K562 (cell line): ENCODE measurements around the gene RBM3. TPM values are rescaled to one million over a fixed set of nuclear protein-coding genes. Genes with fewer than 3 reads are reported as not detected.

Experiments used
- CTBP1 ChIP-seq: fragments of 450-650 bp; IDR thresholded peaks from 2 replicates; pipeline ENCODE4 v1.6.1; 2016; ENCODE audit warnings: borderline replicate concordance
- HDAC2 ChIP-seq: fragments of 450-650 bp; IDR thresholded peaks from 2 replicates; pipeline ENCODE4 v1.6.1; 2016; ENCODE audit warnings: mild to moderate bottlenecking
- HMGN3 ChIP-seq: IDR thresholded peaks from 2 replicates; pipeline ENCODE4 v1.6.1; 2011; ENCODE audit warnings: borderline replicate concordance, low read depth, mild to moderate bottlenecking, mixed read lengths, low read length; ENCODE audit not compliant: insufficient read length; ENCODE audit errors: extremely low read depth
- KAT2B ChIP-seq: IDR thresholded peaks from one replicate; pipeline ENCODE4 v1.6.1; 2012; ENCODE audit warnings: low read depth, mild to moderate bottlenecking, control low read depth, inconsistent platforms, low read length, moderate library complexity
- KLF10 ChIP-seq: fragments of 250-450 bp; sonication (Bioruptor Pico); IDR thresholded peaks from 2 replicates; pipeline ENCODE4 v1.6.1; 2021; ENCODE audit warnings: matching md5 sums
- L3MBTL2 ChIP-seq: fragments of 450-650 bp; IDR thresholded peaks from 2 replicates; pipeline ENCODE4 v1.6.1; 2016; ENCODE audit warnings: mild to moderate bottlenecking, moderate library complexity
- MAFG ChIP-seq: fragments of 450-650 bp; conservative IDR thresholded peaks from 2 replicates; pipeline ENCODE4 v1.6.1; 2016; ENCODE audit warnings: missing genetic modification characterization, missing compliant biosample characterization
- MEF2A ChIP-seq: IDR thresholded peaks from 2 replicates; pipeline ENCODE4 v1.6.1; 2011; ENCODE audit warnings: low read depth, mild to moderate bottlenecking, low read length, moderate library complexity; ENCODE audit not compliant: control insufficient read depth
- POLR2A ChIP-seq: fragments of 450-650 bp; conservative IDR thresholded peaks from 2 replicates; pipeline ENCODE4 v1.6.1; 2016
- ZNF121 ChIP-seq: sonication (generic); formaldehyde crosslinking; conservative IDR thresholded peaks from 2 replicates; pipeline ENCODE4 v1.8.0; 2022; ENCODE audit warnings: missing genetic modification reagents
- ZNF134 ChIP-seq: fragments of 250-450 bp; sonication (Bioruptor Pico); conservative IDR thresholded peaks from 2 replicates; pipeline ENCODE4 v1.4.0; 2020
- polyA plus RNA-seq, 8 experiments: library from polyadenylated mRNA; depleted of rRNA in 4 of 8; stranded (reverse) in 5 of 8; unstranded in 3 of 8; fragments of >200 nt; fragmentation: Nextera tagmentation in 2 of 8; fragmentation: Illumina TruSeq in 1 of 8; extraction: Ambion mirVana in 2 of 8; extraction: Trizol in 1 of 8; gene quantifications; 2 replicates each; pipeline versions ENCODE4 v1.2.1 to v1.2.3, GENCODE V29; 2011 to 2014; ENCODE audit warnings: inconsistent platforms in 1 of 8, missing spikeins in 1 of 8
- total RNA-seq, 7 experiments: library from RNA; depleted of rRNA in 6 of 7; stranded (reverse); fragments of >200 nt in 6 of 7; fragmentation: Illumina TruSeq in 2 of 7; extraction: Trizol in 2 of 7; gene quantifications; 2 replicates each; pipeline versions ENCODE4 v1.2.1 to v1.2.3, GENCODE V29; 2011 to 2021; ENCODE audit warnings: low replicate concordance in 1 of 7
- TF ChIP-seq, protein P1 (sequence below): fragments of 450-650 bp; IDR thresholded peaks from 2 replicates; pipeline ENCODE4 v1.6.1; 2016; ENCODE audit warnings: mild to moderate bottlenecking, moderate library complexity
- TF ChIP-seq, protein P2 (sequence below): IDR thresholded peaks from 3 replicates; pipeline ENCODE4 v1.6.1; 2011; ENCODE audit warnings: borderline replicate concordance, mild to moderate bottlenecking; ENCODE audit not compliant: insufficient read length, insufficient read depth
- TF ChIP-seq, protein P3 (sequence below): fragments of 450-650 bp; IDR thresholded peaks from 2 replicates; pipeline ENCODE4 v1.6.1; 2016; ENCODE audit warnings: borderline replicate concordance

Gene RBM3
- total and polyA plus RNA-seq, 9 of the 15 experiments (the other 6 are each of a cell fraction or from before 2014, with no cell fraction given), result 70.3 to 272 (median 209) TPM

DNA sequence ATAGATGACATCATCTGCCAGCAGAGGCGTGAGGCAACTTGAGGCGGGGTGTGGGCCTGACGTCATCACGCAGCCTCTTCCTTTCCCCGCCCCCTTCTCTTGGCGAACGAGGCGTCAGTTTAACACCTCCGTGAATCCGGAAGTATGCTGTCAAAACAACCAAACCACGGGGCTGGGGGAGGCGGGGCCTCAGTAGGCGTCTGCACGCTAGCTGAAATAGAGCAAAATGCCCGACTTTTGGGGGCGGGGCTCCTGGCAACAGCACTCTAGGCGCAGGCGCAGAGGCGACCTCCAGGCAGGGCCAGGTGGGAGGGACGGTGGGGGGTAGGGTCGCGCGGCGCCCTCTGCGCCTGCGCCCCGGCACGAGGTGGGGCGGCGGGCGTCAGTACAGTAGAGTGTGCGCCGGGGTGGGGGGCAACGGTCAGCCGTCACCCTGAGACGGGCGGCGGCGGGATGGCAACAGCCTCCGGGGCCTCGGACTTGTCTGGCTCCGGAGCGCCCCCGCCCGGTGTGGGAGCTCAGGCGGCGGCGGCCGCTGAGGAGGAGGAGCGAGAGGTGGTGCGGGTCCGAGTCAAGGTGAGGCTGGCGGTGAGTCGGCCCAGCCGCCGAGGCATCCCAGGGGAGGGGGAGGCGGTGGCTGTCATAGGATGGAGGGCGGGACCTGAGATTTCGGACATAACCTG lies 34.8 kb upstream of the RBM3 start, which contains the start of gene TBC1D25 (continued):
- TF ChIP-seq ZNF121 (CRISPR knock-in tag), result no peak
- TF ChIP-seq, protein P1, sequence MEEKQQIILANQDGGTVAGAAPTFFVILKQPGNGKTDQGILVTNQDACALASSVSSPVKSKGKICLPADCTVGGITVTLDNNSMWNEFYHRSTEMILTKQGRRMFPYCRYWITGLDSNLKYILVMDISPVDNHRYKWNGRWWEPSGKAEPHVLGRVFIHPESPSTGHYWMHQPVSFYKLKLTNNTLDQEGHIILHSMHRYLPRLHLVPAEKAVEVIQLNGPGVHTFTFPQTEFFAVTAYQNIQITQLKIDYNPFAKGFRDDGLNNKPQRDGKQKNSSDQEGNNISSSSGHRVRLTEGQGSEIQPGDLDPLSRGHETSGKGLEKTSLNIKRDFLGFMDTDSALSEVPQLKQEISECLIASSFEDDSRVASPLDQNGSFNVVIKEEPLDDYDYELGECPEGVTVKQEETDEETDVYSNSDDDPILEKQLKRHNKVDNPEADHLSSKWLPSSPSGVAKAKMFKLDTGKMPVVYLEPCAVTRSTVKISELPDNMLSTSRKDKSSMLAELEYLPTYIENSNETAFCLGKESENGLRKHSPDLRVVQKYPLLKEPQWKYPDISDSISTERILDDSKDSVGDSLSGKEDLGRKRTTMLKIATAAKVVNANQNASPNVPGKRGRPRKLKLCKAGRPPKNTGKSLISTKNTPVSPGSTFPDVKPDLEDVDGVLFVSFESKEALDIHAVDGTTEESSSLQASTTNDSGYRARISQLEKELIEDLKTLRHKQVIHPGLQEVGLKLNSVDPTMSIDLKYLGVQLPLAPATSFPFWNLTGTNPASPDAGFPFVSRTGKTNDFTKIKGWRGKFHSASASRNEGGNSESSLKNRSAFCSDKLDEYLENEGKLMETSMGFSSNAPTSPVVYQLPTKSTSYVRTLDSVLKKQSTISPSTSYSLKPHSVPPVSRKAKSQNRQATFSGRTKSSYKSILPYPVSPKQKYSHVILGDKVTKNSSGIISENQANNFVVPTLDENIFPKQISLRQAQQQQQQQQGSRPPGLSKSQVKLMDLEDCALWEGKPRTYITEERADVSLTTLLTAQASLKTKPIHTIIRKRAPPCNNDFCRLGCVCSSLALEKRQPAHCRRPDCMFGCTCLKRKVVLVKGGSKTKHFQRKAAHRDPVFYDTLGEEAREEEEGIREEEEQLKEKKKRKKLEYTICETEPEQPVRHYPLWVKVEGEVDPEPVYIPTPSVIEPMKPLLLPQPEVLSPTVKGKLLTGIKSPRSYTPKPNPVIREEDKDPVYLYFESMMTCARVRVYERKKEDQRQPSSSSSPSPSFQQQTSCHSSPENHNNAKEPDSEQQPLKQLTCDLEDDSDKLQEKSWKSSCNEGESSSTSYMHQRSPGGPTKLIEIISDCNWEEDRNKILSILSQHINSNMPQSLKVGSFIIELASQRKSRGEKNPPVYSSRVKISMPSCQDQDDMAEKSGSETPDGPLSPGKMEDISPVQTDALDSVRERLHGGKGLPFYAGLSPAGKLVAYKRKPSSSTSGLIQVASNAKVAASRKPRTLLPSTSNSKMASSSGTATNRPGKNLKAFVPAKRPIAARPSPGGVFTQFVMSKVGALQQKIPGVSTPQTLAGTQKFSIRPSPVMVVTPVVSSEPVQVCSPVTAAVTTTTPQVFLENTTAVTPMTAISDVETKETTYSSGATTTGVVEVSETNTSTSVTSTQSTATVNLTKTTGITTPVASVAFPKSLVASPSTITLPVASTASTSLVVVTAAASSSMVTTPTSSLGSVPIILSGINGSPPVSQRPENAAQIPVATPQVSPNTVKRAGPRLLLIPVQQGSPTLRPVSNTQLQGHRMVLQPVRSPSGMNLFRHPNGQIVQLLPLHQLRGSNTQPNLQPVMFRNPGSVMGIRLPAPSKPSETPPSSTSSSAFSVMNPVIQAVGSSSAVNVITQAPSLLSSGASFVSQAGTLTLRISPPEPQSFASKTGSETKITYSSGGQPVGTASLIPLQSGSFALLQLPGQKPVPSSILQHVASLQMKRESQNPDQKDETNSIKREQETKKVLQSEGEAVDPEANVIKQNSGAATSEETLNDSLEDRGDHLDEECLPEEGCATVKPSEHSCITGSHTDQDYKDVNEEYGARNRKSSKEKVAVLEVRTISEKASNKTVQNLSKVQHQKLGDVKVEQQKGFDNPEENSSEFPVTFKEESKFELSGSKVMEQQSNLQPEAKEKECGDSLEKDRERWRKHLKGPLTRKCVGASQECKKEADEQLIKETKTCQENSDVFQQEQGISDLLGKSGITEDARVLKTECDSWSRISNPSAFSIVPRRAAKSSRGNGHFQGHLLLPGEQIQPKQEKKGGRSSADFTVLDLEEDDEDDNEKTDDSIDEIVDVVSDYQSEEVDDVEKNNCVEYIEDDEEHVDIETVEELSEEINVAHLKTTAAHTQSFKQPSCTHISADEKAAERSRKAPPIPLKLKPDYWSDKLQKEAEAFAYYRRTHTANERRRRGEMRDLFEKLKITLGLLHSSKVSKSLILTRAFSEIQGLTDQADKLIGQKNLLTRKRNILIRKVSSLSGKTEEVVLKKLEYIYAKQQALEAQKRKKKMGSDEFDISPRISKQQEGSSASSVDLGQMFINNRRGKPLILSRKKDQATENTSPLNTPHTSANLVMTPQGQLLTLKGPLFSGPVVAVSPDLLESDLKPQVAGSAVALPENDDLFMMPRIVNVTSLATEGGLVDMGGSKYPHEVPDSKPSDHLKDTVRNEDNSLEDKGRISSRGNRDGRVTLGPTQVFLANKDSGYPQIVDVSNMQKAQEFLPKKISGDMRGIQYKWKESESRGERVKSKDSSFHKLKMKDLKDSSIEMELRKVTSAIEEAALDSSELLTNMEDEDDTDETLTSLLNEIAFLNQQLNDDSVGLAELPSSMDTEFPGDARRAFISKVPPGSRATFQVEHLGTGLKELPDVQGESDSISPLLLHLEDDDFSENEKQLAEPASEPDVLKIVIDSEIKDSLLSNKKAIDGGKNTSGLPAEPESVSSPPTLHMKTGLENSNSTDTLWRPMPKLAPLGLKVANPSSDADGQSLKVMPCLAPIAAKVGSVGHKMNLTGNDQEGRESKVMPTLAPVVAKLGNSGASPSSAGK, result peak; percentile 68
- TF ChIP-seq ZNF134 (CRISPR knock-in tag), result no peak
- TF ChIP-seq HDAC2, result no peak
- peak; percentile 71 for TF ChIP-seq POLR2A
- TF ChIP-seq HMGN3, result peak; percentile 42
- no peak for TF ChIP-seq MEF2A
- TF ChIP-seq, protein P2, sequence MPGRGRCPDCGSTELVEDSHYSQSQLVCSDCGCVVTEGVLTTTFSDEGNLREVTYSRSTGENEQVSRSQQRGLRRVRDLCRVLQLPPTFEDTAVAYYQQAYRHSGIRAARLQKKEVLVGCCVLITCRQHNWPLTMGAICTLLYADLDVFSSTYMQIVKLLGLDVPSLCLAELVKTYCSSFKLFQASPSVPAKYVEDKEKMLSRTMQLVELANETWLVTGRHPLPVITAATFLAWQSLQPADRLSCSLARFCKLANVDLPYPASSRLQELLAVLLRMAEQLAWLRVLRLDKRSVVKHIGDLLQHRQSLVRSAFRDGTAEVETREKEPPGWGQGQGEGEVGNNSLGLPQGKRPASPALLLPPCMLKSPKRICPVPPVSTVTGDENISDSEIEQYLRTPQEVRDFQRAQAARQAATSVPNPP, result no peak
- TF ChIP-seq MAFG, result no peak
- TF ChIP-seq CTBP1, result peak; percentile 65
- TF ChIP-seq, protein P3, sequence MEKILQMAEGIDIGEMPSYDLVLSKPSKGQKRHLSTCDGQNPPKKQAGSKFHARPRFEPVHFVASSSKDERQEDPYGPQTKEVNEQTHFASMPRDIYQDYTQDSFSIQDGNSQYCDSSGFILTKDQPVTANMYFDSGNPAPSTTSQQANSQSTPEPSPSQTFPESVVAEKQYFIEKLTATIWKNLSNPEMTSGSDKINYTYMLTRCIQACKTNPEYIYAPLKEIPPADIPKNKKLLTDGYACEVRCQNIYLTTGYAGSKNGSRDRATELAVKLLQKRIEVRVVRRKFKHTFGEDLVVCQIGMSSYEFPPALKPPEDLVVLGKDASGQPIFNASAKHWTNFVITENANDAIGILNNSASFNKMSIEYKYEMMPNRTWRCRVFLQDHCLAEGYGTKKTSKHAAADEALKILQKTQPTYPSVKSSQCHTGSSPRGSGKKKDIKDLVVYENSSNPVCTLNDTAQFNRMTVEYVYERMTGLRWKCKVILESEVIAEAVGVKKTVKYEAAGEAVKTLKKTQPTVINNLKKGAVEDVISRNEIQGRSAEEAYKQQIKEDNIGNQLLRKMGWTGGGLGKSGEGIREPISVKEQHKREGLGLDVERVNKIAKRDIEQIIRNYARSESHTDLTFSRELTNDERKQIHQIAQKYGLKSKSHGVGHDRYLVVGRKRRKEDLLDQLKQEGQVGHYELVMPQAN, result no peak; the same call in 1 of the 2 replicates
- TF ChIP-seq KAT2B, result no peak
- TF ChIP-seq L3MBTL2, result peak; percentile 92
- no peak for TF ChIP-seq KLF10 (CRISPR knock-in tag)
